ENCODE measurements around the gene CD160.

The CD160 gene

GRCh38 chr1:145716641-145717345 is 2.5 kb upstream of the CD160 start:
- TF ChIP-seq ZBTB7A (IDR thresholded peaks at IDR 0.05; ENCODE audit: low read depth), result no peak
- no peak for TF ChIP-seq TEAD4 (IDR thresholded peaks at IDR 0.05)
- TF ChIP-seq RAD21 (IDR thresholded peaks at IDR 0.05; ENCODE audit: low read depth), result no peak
- no peak for TF ChIP-seq FOXM1 (IDR thresholded peaks at IDR 0.05; ENCODE audit: borderline replicate concordance, low read depth)

GRCh38 chr1:145717833-145718232 is 1.5 kb upstream of the CD160 start:
- TF ChIP-seq FOXM1 (IDR thresholded peaks at IDR 0.05; ENCODE audit: borderline replicate concordance, low read depth) (no peak), REST (IDR thresholded peaks at IDR 0.05; ENCODE audit: low read depth) (no peak), MAX (IDR thresholded peaks at IDR 0.05) (no peak), USF1 (IDR thresholded peaks at IDR 0.05) (no peak), CREB1 (IDR thresholded peaks at IDR 0.05; ENCODE audit: low read depth) (no peak), EP300 (IDR thresholded peaks at IDR 0.05; ENCODE audit: borderline replicate concordance) (no peak), NFIC (IDR thresholded peaks at IDR 0.05) (no peak), TAF1 (IDR thresholded peaks at IDR 0.05; ENCODE audit: low read depth) (no peak), CEBPB (IDR thresholded peaks at IDR 0.05) (no peak), TEAD4 (IDR thresholded peaks at IDR 0.05) (no peak)

GRCh38 chr1:145720556-145720877 is 1.2 kb downstream of the CD160 start:
- TF ChIP-seq CEBPB (IDR thresholded peaks at IDR 0.05) (no peak), RAD21 (IDR thresholded peaks at IDR 0.05; ENCODE audit: low read depth) (no peak), YY1 (IDR thresholded peaks at IDR 0.05; ENCODE audit: low read depth) (no peak), USF1 (IDR thresholded peaks at IDR 0.05) (no peak), ZBTB7A (IDR thresholded peaks at IDR 0.05; ENCODE audit: low read depth) (no peak), FOXM1 (IDR thresholded peaks at IDR 0.05; ENCODE audit: borderline replicate concordance, low read depth) (no peak), MAX (IDR thresholded peaks at IDR 0.05) (no peak), EP300 (IDR thresholded peaks at IDR 0.05; ENCODE audit: borderline replicate concordance) (no peak), TCF12 (IDR thresholded peaks at IDR 0.05; ENCODE audit: low read depth) (no peak), NFIC (IDR thresholded peaks at IDR 0.05) (no peak), CREB1 (IDR thresholded peaks at IDR 0.05; ENCODE audit: low read depth) (no peak), TEAD4 (IDR thresholded peaks at IDR 0.05) (no peak), REST (IDR thresholded peaks at IDR 0.05; ENCODE audit: low read depth) (no peak), TAF1 (IDR thresholded peaks at IDR 0.05; ENCODE audit: low read depth) (no peak)

GRCh38 chr1:145720878-145721671 is 1.8 kb downstream of the CD160 start:
- TF ChIP-seq ZBTB7A (IDR thresholded peaks at IDR 0.05; ENCODE audit: low read depth), result peak; percentile 59; the same call in 1 of the 2 replicates
- no peak for TF ChIP-seq USF1 (IDR thresholded peaks at IDR 0.05)
- TF ChIP-seq EGR1 (IDR thresholded peaks at IDR 0.05), result no peak
- no peak for TF ChIP-seq TEAD4 (IDR thresholded peaks at IDR 0.05)
- peak; percentile 21; the same call in 1 of the 2 replicates for TF ChIP-seq EP300 (IDR thresholded peaks at IDR 0.05; ENCODE audit: borderline replicate concordance)
- TF ChIP-seq MAX (IDR thresholded peaks at IDR 0.05), result 0 out of 2 replicates have a peak, but pooled peaks have one; percentile 25
- no peak for TF ChIP-seq FOXM1 (IDR thresholded peaks at IDR 0.05; ENCODE audit: borderline replicate concordance, low read depth)
- no peak for TF ChIP-seq CREB1 (IDR thresholded peaks at IDR 0.05; ENCODE audit: low read depth)
- TF ChIP-seq TCF12 (IDR thresholded peaks at IDR 0.05; ENCODE audit: low read depth), result no peak
- peak; percentile 82 for TF ChIP-seq RAD21 (IDR thresholded peaks at IDR 0.05; ENCODE audit: low read depth)
- no peak for TF ChIP-seq TAF1 (IDR thresholded peaks at IDR 0.05; ENCODE audit: low read depth)
- TF ChIP-seq CEBPB (IDR thresholded peaks at IDR 0.05), result no peak
- no peak for TF ChIP-seq YY1 (IDR thresholded peaks at IDR 0.05; ENCODE audit: low read depth)
- no peak for TF ChIP-seq NFIC (IDR thresholded peaks at IDR 0.05)
- TF ChIP-seq REST (IDR thresholded peaks at IDR 0.05; ENCODE audit: low read depth), result no peak

Measured in Ishikawa (cell line).